Measurements from ENCODE around the gene HCN2.
"Not testable (repeated sequence)": the region's sequence is repeated elsewhere in the genome, so short reads cannot be mapped to it uniquely, and the experiment has no call there.

Gene HCN2

DNA sequence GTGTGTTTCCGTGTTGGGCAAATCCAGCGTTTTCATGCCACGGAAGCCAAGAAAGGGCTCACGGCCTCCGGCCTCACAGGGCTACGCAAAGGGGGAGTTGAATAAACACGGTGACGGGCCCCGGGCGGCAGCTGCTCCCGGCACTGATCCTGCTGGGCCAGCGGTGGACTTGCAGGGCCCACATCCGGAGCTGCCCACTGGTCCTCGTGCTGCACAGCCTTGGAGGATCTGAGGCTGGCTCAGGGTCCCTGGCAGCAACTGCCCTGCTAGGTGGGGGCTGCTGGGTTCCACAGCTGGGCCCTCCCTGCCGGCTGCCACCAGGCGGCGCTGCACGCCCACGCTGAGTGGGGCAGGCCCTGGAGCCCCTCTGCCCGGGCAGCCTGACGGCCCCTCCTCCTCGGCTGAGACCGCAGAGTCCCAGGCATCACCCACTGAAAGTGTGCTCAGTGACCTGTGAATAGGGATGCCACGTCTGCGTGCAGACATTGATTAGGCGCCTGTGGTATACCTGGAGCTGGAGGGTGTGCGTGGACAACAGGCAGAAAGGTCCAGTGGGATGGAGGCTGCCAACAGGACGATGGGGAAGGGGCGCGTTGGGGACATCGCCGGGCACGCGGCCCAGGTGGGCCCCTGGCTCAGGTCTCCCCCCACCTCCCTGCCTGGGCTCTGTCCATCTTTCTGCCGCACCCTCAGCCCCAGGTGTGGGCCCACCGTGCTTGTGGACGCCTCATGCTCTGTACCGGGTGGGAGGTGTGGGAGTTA, 5.3 kb upstream of the HCN2 start:
- peak in 35 of 51 donors; percentile 17 to 78 (median 41) for DNase-seq

GRCh38 chr19:585146-585545, 4.5 kb upstream of the HCN2 start:
- DNase-seq = not testable (repeated sequence)

DNA sequence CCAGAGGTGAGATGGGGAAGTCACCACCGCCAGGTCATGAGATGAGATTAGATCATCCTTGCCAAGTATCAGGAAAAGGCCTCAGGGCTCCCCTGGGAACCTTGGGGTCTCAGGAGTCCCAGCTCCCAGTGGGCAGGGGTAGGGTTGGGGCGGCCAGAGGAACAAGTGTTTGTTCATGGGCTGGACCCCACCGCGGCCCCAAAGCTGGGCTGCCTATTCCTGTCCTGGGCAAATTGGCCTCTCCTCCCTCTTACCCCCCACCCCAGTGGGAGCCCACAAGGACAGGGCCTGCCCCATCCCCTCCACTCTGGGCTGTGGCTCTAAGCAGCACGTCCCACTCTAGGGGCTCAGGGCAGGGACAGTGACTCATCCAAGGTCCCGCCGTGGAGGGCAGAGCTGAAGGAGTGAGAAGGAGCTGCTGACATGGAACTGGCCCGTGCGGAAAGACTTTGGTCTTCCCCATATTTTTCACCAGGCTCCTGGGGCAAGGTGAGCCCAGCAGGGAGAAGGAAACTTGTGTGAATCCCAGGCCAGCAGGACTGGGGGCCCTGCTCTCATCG, 4.0 kb upstream of the HCN2 start:
- no peak for DNase-seq

GRCh38 chr19:588093-588740, 1.5 kb upstream of the HCN2 start:
- DNase-seq = peak; percentile 18 to 95 (median 81)

DNA sequence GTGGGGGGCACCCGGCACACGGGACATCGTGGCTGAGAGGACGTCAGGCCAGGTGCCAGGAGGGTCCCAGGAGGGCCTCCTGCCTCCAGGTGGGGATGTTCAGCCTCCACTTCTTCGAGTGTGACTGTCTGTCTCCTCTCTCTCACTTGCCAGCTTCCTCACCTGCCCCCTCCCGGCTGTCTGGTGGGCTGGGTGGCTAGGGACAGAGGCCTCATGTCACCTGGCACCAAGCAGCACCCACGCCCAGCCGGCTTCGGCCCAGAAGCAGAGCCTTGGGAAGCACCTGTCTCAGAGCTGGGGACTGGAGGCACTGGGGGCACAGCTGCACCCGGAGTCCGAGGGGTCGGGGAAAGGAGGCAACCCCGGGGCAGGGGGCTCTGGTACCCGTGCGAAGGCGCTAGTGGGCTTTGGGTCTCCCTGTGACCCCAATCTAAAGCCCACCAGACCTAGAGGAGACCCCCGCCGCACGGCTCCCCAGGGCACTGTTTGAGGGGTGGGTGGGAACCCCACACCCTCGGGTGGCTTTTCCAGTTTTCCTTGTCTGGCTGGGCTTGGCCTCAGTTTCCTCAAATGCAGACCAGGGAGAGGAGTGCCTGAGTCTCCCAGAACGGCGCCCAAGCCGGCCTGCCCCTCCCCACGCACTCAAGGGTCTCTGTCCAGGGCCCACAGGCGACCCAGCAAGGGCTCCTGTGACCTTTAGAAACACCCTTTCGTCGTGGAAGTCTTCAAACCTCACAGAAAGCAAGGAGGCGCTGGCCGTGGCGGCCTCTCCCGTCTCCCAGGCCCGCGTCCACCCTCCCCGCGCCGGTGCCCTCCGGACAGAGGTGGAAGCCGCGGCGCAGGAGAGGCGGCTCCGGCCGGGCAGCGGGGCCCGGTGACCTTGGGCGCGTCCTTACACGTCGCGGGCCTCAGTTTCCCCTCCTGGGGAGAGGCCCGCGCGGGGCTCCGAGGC, 664 bp upstream of the HCN2 start:
- DNase-seq = peak in 9 of 51 donors; percentile 29 to 60 (median 47)

DNA sequence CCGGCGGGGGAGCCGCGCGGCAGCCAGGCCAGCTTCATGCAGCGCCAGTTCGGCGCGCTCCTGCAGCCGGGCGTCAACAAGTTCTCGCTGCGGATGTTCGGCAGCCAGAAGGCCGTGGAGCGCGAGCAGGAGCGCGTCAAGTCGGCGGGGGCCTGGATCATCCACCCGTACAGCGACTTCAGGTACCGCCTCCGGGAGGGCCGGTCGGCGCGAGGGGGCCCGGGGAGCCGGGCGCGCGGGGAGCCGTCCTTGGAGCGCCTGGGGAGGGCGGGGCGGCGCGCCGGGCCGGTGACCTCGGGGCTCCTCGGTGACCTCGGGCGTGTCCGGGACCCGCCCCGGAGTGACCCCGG, 690 bp downstream of the HCN2 start:
- DNase-seq = peak in 2 of 51 donors; percentile 17 to 20

DNA sequence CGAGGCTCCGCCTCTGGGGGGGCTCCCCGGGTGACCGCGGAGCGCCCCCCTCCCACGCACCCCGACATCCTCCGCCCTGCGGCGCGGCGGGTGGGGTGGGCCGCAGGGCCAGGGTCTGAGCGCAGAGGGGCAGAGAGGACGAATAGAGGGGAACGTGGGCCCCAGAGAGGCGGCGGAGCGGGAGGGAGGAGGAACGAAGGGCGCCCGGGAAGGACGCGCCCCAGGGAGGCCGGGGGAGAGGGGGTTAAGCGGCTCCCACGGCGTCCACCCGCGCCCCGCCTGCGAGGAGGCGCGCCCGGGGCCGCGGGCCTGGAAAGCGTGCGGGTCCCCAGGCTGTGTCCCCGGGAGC, 1.0 kb downstream of the HCN2 start:
- DNase-seq = no peak

GRCh38 chr19:591099-591958, 1.6 kb downstream of the HCN2 start:
- DNase-seq = peak in 7 of 51 donors; percentile 12 to 52 (median 30)

DNA sequence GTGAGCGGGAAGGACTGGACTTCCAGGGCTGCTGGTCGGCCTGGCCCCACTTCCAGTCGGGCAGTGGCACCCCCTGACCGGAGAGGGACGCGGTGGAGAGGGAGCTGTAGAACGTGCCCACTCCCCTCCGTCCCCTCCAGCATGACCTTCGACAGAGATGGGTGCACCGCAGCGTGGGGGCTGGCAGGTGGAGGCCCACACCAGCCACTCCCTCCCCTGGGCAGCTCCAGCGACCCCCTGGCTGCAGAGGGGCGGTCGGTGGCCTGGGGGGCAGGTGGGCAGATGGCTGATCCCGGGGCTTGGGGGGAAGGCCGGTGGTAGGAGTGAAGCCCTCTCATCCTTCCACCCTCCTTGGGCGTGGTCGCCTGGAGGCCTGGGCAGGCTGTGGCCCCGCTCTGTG, 2.4 kb downstream of the HCN2 start:
- DNase-seq = no peak

DNA sequence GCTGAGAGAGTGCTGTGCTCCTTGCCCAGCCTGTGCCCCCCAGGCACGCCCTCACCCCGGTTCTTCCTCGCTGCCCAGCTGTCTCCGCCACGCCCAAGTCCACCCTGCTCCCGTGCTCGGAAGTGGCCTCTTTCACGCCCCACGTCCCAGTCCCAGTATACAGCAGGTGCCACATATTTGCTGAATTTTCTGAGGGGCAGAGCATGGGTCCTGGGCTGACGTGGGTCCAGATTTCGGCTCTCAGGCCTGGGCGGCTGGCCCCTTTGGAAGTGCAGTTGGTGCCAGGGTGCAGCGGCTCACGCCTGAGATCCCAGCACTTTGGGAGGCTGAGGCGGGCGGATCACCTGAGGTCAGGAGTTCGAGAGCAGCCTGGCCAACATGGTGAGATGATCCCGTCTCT, 3.4 kb downstream of the HCN2 start:
- DNase-seq = no peak

GRCh38 chr19:593505-593904, 3.8 kb downstream of the HCN2 start:
- DNase-seq = no peak

GRCh38 chr19:594265-594870, 4.7 kb downstream of the HCN2 start:
- DNase-seq = no peak

DNA sequence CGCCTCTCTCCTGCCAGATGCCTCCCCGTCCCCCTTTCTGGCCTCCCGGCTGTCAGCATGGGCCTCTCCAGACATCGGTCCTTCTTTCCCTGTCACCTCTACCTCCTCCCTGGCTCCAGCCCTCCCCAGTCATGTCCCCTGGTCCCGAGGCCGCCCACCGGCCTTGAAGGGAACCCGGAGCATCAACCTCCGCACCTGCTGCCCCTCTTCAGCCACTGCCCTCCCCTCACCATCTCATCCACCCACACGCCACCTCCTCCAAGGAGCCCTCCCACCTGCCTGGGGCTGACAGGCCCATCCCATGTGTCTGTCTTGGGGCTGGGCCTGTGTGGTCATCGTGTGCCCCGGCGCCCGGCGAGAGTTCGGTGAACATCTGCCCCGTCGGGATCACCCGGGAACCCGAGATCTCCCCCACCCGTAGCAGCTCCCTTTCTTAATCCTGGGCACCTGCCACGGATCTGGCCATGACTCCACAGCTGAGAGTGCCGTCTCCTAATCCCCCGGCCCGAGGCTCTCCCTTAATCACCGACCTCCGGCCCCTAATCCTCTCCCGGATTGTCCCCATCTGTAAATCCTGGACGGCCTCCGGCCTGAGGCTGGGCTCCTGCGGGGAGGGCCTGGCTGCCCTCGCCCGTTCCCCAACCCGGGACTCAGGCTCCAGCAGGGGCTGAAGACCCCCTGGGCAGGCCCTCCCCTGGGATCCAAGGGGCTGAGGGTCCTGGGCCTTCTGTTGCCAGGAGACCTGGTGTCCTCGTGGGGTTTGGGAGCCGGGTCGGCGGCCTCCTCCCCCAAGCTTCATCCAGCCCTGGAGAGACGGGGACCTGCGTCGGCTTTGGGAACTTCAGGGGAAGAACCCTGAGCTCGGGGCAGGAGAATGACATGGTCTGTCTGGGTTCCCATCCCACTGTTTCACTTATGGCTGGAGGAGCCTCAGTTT, 5.9 kb downstream of the HCN2 start:
- DNase-seq = no peak

GRCh38 chr19:596263-596655, 6.6 kb downstream of the HCN2 start:
- DNase-seq = no peak

GRCh38 chr19:597406-598315, 8.0 kb downstream of the HCN2 start:
- no peak for DNase-seq

GRCh38 chr19:601310-601709, 11.6 kb downstream of the HCN2 start:
- DNase-seq = no peak

- no peak for DNase-seq
Measured at GRCh38 chr19:601790-602189, 12.1 kb downstream of the HCN2 start.
